Heart left ventricle (tissue), 16 donors: Measurements from ENCODE around the gene ABCC8. TPM values are rescaled to one million over a fixed set of nuclear protein-coding genes. Genes with fewer than 3 reads are reported as not detected.

Experiments
- ATAC-seq, 4 donors: fragments of 200-7000 bp; cut with Tn5 transposase; one replicate each; pipeline ENCODE4 v1.9.1; 2020 to 2022; ENCODE audit warnings: moderate library complexity in 4 of 4, mild to moderate bottlenecking in 3 of 4, moderate number of reproducible peaks in 1 of 4
- DNase-seq, 5 donors: peaks; one replicate each; pipeline ENCODE4 v3.0.0-alpha.2; 2020
- H3K27ac ChIP-seq, 12 donors: fragments of 200-600 bp; sonication (generic) in 4 of 12; one replicate each; pipeline versions ENCODE4 v1.5.0 to v1.8.0; 2016 to 2022; ENCODE audit warnings: mild to moderate bottlenecking in 2 of 12
- H3K27me3 ChIP-seq, 9 donors: fragments of 200-600 bp; sonication (generic) in 2 of 9; one replicate each; pipeline versions ENCODE4 v1.5.1 to v1.8.0; 2016 to 2022; ENCODE audit warnings: mild to moderate bottlenecking in 3 of 9
- H3K36me3 ChIP-seq, 9 donors: fragments of 200-600 bp; sonication (generic) in 2 of 9; one replicate each; pipeline versions ENCODE4 v1.5.0 to v1.8.0; 2018 to 2022; ENCODE audit warnings: mild to moderate bottlenecking in 2 of 9
- H3K4me1 ChIP-seq, 12 donors: fragments of 200-600 bp; sonication (generic) in 4 of 12; one replicate each; pipeline versions ENCODE4 v1.5.0 to v1.8.0; 2016 to 2022; ENCODE audit warnings: mild to moderate bottlenecking in 3 of 12
- H3K4me3 ChIP-seq, 12 donors: fragments of 200-600 bp; sonication (generic) in 4 of 12; one replicate each; pipeline versions ENCODE4 v1.5.0 to v1.8.0; 2017 to 2022; ENCODE audit warnings: mild to moderate bottlenecking in 9 of 12, moderate library complexity in 4 of 12
- H3K9me3 ChIP-seq, 12 donors: fragments of 200-600 bp; sonication (generic) in 4 of 12; one replicate each; pipeline versions ENCODE4 v1.5.0 to v1.8.0; 2016 to 2022; ENCODE audit warnings: mild to moderate bottlenecking in 1 of 12
- POLR2A ChIP-seq, 2 donors: fragments of 450-650 bp; IDR thresholded peaks; one replicate each; pipeline ENCODE4 v1.6.1; 2017; ENCODE audit warnings: antibody characterized with exemption in 2 of 2, mild to moderate bottlenecking in 2 of 2, moderate library complexity in 2 of 2
- WGBS, 4 donors: extraction: QIAGEN DNeasy Blood & Tissue Kit in 2 of 4; methylation state at CpG; one replicate each; pipeline versions ENCODE4 v1.1.5 to v1.1.7; 2013 to 2018; 5-methylcytosine and 5-hydroxymethylcytosine counted together
- intact Hi-C, 10 donors: fragments of 100-400 bp; cut with DNase I; formaldehyde crosslinking; loops; one replicate each; pipeline versions ENCODE4 v1.11.1 to v1.14.2; 2022
- polyA plus RNA-seq, 2 donors: library from polyadenylated mRNA; stranded (reverse); fragments of 200-250 nt; gene quantifications; one replicate each; pipeline ENCODE4 v1.2.3, GENCODE V29; 2013
- total RNA-seq, 9 donors: library from RNA; depleted of rRNA in 2 of 9; stranded (reverse); fragments of >200 nt in 2 of 9; fragmentation: NEBNext Ultra II Directional in 3 of 9; extraction: Animal tissue kit (Norgen Biotek cat#: 25700) in 3 of 9; gene quantifications; one replicate each; pipeline versions ENCODE4 v1.1.0 to v1.2.4, GENCODE V29; 2016 to 2023
- TF ChIP-seq, protein P1 (sequence below), 12 donors: fragments of 200-600 bp; sonication (generic) in 4 of 12; IDR thresholded peaks; one replicate each; pipeline versions ENCODE4 v1.5.0 to v1.8.0; 2018 to 2022; ENCODE audit warnings: antibody characterized with exemption in 12 of 12, mild to moderate bottlenecking in 5 of 12
- donor health status: ischemic (EF 13 %, LVEDD 7.1; RV severe dilation, severe dysfunction).
- donor health status: healthy with polysubstance abuse.
- donor health status: DM: no; HTN: yes; CAD: no.
- donor health status: DM: no; HTN: no; CAD: no.
- donor health status: ischemic (EF 25% LVEDD 6.9; RV normal size, moderate dysfunction).
- donor health status: ischemic (EF 25% LVEDD 5.7; RV mildly dilated, moderate dysfunction).
- donor health status: healthy.
- donor health status: DM: yes; HTN: yes; CAD: no.
- donor health status: ischemic (EF 35%, LVEDD 5.7; RV mildly dilated, moderate dysfunction).
- donor health status: nonischemic (EF 11% LVEDD 7.7; RV severe dilation, severe dysfunction).
- donor health status: DM: yes; HTN: yes; CAD: no.
- donor health status: PGD.
- donor health status: ischemic (EF 29% LVEDD 5.4; RV normal size, mild dysfunction).
- donor health status: nonischemic (EF 23%, LVEDD 6.1; RV moderate dilation, normal function).

ABCC8 gene
- total and polyA plus RNA-seq, 11 donors = 0.69 to 9.6 (median 3.6) TPM

DNA sequence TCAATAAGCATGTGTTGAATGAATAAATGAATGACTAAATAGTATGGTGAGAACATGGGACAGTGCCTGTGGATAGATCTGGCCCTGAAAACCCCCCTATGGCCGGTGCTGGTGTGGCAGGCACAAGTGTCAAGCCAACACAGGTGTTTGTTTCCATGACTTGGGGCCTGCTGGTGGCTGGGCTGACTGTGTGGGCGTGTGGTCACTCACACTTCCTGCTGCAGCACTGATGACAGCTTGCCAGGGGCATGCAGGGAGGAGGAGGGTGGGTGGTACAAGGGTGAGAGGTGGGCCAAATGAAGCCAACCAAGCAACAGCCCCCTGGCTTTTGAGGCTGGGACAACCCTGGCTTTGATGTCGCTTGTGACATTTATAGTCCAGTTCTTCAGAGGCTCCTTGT, 30.3 kb upstream of the ABCC8 start:
- WGBS, 4 donors = 74 to 88% (median 79%) methylated on average over 3 of the region's 3 CpGs
- intact Hi-C loops = loop anchor here in 2 of 10 donors (10.0 kb wide), 2 partner anchors 272 to 722 kb away; no protein-coding TSS in a partner anchor

DNA sequence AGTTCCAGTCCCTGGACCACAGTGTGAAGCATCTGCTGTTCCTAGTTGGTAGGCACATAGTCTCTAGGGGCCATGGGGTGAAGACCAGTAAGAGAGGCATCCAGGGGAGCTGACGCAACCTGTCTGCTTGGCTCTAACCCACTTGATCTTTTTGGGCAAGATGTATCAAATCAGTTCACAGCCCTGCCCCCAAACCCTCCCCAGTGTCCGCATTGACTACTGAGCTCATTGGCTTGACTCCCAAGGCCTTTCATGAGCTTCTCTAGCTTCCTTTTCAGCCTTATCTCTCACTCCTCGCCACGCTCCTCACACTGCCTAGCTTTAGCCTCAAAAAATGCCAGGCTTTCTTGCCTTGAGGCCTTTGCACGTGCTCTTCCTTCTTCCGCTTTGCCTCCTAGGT, 29.7 kb upstream of the ABCC8 start:
- ATAC-seq = no peak
- Histone ChIP-seq H3K4me1 (peaks cover 0 to 19% (median 12%) of the 10 kb centered on the region in 12 donors), H3K27ac (no peak overlapping the region), H3K27me3 (no peaks in the 10 kb centered on the region), H3K36me3 (no peaks in the 10 kb centered on the region), H3K9me3 (no peaks in the 10 kb centered on the region), H3K4me3 (no peak overlapping the region)
- TF ChIP-seq, protein P1, sequence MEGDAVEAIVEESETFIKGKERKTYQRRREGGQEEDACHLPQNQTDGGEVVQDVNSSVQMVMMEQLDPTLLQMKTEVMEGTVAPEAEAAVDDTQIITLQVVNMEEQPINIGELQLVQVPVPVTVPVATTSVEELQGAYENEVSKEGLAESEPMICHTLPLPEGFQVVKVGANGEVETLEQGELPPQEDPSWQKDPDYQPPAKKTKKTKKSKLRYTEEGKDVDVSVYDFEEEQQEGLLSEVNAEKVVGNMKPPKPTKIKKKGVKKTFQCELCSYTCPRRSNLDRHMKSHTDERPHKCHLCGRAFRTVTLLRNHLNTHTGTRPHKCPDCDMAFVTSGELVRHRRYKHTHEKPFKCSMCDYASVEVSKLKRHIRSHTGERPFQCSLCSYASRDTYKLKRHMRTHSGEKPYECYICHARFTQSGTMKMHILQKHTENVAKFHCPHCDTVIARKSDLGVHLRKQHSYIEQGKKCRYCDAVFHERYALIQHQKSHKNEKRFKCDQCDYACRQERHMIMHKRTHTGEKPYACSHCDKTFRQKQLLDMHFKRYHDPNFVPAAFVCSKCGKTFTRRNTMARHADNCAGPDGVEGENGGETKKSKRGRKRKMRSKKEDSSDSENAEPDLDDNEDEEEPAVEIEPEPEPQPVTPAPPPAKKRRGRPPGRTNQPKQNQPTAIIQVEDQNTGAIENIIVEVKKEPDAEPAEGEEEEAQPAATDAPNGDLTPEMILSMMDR (IDR thresholded peaks at IDR 0.05) = no peak
- no peak for TF ChIP-seq POLR2A (IDR thresholded peaks at IDR 0.05)
- no peak for DNase-seq
- intact Hi-C loops = loop anchor here in 2 of 10 donors (10.0 kb wide), 2 partner anchors 272 to 722 kb away; no protein-coding TSS in a partner anchor
- 86 to 91% (median 88%) methylated on average over 6 of the region's 6 CpGs for WGBS, 4 donors

More for the DNA sequence above, 30.3 kb upstream of the ABCC8 start:
- TF ChIP-seq POLR2A (IDR thresholded peaks at IDR 0.05) = no peak
- TF ChIP-seq, protein P1 (IDR thresholded peaks at IDR 0.05) = no peak
- Histone ChIP-seq H3K9me3 (no peaks in the 10 kb centered on the region), H3K27ac (no peak overlapping the region), H3K36me3 (no peaks in the 10 kb centered on the region), H3K4me1 (peaks cover 0 to 19% (median 12%) of the 10 kb centered on the region in 12 donors), H3K27me3 (no peaks in the 10 kb centered on the region), H3K4me3 (no peak overlapping the region)
- no peak for DNase-seq
- ATAC-seq = no peak

DNA sequence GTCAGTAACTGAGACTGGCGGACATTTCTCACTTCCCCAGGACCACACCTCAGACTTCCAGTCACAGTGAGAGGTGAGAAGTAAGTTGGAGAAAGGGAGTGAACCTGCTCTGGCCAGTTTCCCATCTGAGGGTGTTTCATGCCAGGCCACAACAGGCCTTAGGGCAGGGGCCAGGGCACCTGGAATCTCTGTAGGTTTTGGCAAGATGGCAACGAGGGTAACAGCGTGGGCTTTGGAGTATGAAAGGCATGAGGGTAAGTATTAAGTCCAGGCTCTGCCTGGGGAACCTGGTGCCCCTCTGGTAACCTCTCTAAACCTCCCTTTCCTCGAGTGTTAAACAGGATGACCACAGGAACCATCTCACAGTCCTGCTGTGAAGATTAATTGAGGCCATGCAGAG, 28.5 kb upstream of the ABCC8 start:
- intact Hi-C loops = loop anchor here in 5 of 10 donors (2.0 to 10.0 kb wide), 5 partner anchors 118 to 720 kb away; no protein-coding TSS in a partner anchor
- ATAC-seq = no peak
- TF ChIP-seq, protein P1 (IDR thresholded peaks at IDR 0.05) = no peak
- no peak for TF ChIP-seq POLR2A (IDR thresholded peaks at IDR 0.05)

DNA sequence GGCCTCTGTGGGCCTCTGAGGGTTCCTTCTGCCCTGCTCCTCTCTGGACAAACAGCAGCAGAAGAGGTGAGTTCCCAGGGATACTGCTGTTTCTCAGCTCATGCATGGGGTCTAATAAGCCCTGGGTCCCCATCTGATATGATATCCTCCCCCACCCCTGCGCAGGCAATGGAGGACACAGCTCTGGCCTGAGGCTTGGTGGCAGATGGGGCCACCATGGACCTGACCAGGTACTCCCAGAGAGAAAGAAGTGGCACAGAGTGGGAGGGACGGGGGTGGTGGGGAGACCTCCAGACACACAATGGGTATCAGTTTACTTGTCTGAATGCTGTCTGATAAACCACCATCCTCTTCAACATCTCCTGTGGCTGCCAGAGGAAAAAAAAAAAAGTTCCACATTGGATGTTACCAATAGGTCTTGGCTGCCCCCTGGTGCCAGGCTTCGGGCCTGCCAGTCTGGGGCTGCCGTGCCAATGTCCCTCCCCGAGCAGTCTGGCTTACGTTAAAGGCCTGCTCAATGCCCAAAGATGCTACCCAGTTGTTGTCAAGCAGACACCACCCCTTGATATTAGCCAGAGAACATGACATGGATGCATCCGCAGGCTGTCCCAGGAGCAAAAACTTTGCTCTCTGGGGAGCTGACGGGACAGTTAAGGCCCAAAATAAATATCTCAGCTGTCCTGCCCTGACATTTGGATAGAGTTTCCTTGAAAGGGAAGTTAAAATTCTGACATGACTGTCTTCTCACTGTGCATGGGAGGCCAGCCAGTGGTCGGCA, 27.9 kb upstream of the ABCC8 start:
- H3K36me3 ChIP-seq = no peaks in the 10 kb centered on the region
- H3K27me3 ChIP-seq = peaks cover 0 to 1% (median 0%) of the 10 kb centered on the region in 9 donors
- TF ChIP-seq, protein P1 (IDR thresholded peaks at IDR 0.05) = peak; percentile 80 to 94 (median 90)
- TF ChIP-seq POLR2A (IDR thresholded peaks at IDR 0.05) = no peak
- H3K9me3 ChIP-seq = no peaks in the 10 kb centered on the region
- DNase-seq = peak; percentile 73 to 86 (median 77)
- peaks cover 0 to 19% (median 12%) of the 10 kb centered on the region in 12 donors for H3K4me1 ChIP-seq
- intact Hi-C loops = loop anchor here (1.0 to 10.0 kb wide), 10 partner anchors 115 to 720 kb away; no protein-coding TSS in a partner anchor
- WGBS, 4 donors = 20 to 35% (median 29%) methylated on average over 9 of the region's 9 CpGs
- H3K27ac ChIP-seq = no peak overlapping the region
- no peak overlapping the region for H3K4me3 ChIP-seq
- ATAC-seq = peak; percentile 59 to 79 (median 71)

More for the DNA sequence above, 28.5 kb upstream of the ABCC8 start:
- Histone ChIP-seq H3K36me3 (no peaks in the 10 kb centered on the region), H3K9me3 (no peaks in the 10 kb centered on the region), H3K4me3 (no peak overlapping the region), H3K4me1 (peaks cover 0 to 19% (median 12%) of the 10 kb centered on the region in 12 donors), H3K27ac (no peak overlapping the region), H3K27me3 (no peaks in the 10 kb centered on the region)
- 84 to 100% (median 86%) methylated on average over 2 to 4 of the region's 4 CpGs for WGBS, 4 donors
- DNase-seq = no peak
